Activated naive CD8-positive, alpha-beta T cell treated with anti-CD3 and anti-CD28 coated beads, Interleukin-2, amount 50 U/mL, for 24 hours (primary cell): Measurements from ENCODE around the gene RAPGEF4.
A peak's percentile ranks its signal among the peaks of the same experiment; 100 is the strongest.
"Not testable (repeated sequence)": the region's sequence is repeated elsewhere in the genome, so short reads cannot be mapped to it uniquely, and the experiment has no call there.

Source experiments
- ATAC-seq: fragments of 150-1000 bp; cut with Tn5 transposase; one replicate; pipeline ENCODE4 v1.10.0; 2021
- DNase-seq: peaks from one replicate; pipeline ENCODE4 v3.0.0; 2021
- H3K27ac Mint-ChIP-seq: one replicate; pipeline ENCODE4 v1.8.0; 2021; ENCODE audit warnings: mild to moderate bottlenecking, mixed read lengths
- H3K27me3 Mint-ChIP-seq: one replicate; pipeline ENCODE4 v1.8.0; 2021; ENCODE audit warnings: mixed read lengths
- H3K36me3 Mint-ChIP-seq: one replicate; pipeline ENCODE4 v1.8.0; 2021; ENCODE audit warnings: low read depth, mixed read lengths
- H3K4me1 Mint-ChIP-seq: one replicate; pipeline ENCODE4 v1.8.0; 2021; ENCODE audit warnings: mixed read lengths
- H3K4me3 Mint-ChIP-seq: one replicate; pipeline ENCODE4 v1.8.0; 2021; ENCODE audit warnings: mild to moderate bottlenecking, moderate library complexity, mixed read lengths
- H3K9me3 Mint-ChIP-seq: one replicate; pipeline ENCODE4 v1.8.0; 2021; ENCODE audit warnings: mixed read lengths

RAPGEF4 gene

GRCh38 chr2:173030561-173031490 lies 295.2 kb downstream of the RAPGEF4 start:
- H3K4me1 Mint-ChIP-seq, result peaks cover 4% of the 10 kb centered on the region
- H3K27ac Mint-ChIP-seq, result no peak overlapping the region
- H3K27me3 Mint-ChIP-seq, result peaks cover 7% of the 10 kb centered on the region
- H3K4me3 Mint-ChIP-seq, result no peak overlapping the region
- DNase-seq (no peak), ATAC-seq (no peak)
- H3K36me3 Mint-ChIP-seq, result no peaks in the 10 kb centered on the region
- no peaks in the 10 kb centered on the region for H3K9me3 Mint-ChIP-seq

GRCh38 chr2:173032032-173032431 lies 296.4 kb downstream of the RAPGEF4 start:
- Mint-ChIP-seq H3K27ac (no peak overlapping the region), H3K9me3 (no peaks in the 10 kb centered on the region), H3K4me1 (peaks cover 4% of the 10 kb centered on the region), H3K36me3 (no peaks in the 10 kb centered on the region), H3K4me3 (no peak overlapping the region), H3K27me3 (peaks cover 7% of the 10 kb centered on the region)
- DNase-seq (no peak), ATAC-seq (no peak)

GRCh38 chr2:173033084-173033483 lies 297.4 kb downstream of the RAPGEF4 start:
- Mint-ChIP-seq H3K27ac (no peak overlapping the region), H3K4me3 (no peak overlapping the region), H3K36me3 (no peaks in the 10 kb centered on the region), H3K27me3 (peaks cover 3% of the 10 kb centered on the region), H3K4me1 (peaks cover 4% of the 10 kb centered on the region), H3K9me3 (no peaks in the 10 kb centered on the region)
- no peak for DNase-seq
- ATAC-seq, result no peak

GRCh38 chr2:173034143-173034542 lies 298.5 kb downstream of the RAPGEF4 start:
- no peak for DNase-seq
- no peak overlapping the region for H3K4me3 Mint-ChIP-seq
- no peak for ATAC-seq
- peaks cover 4% of the 10 kb centered on the region for H3K4me1 Mint-ChIP-seq
- peak overlapping the region; percentile 16 for H3K27ac Mint-ChIP-seq
- H3K36me3 Mint-ChIP-seq, result no peaks in the 10 kb centered on the region
- H3K9me3 Mint-ChIP-seq, result no peaks in the 10 kb centered on the region
- peaks cover 3% of the 10 kb centered on the region for H3K27me3 Mint-ChIP-seq

GRCh38 chr2:173037245-173038120 lies 301.8 kb downstream of the RAPGEF4 start:
- peaks cover 3% of the 10 kb centered on the region for H3K27me3 Mint-ChIP-seq
- no peak overlapping the region for H3K27ac Mint-ChIP-seq

GRCh38 chr2:173038257-173038656 lies 302.6 kb downstream of the RAPGEF4 start:
- ATAC-seq, H3K27me3 Mint-ChIP-seq, H3K9me3 Mint-ChIP-seq, H3K4me1 Mint-ChIP-seq, H3K27ac Mint-ChIP-seq, DNase-seq, H3K36me3 Mint-ChIP-seq, H3K4me3 Mint-ChIP-seq: not testable (repeated sequence)

More at GRCh38 chr2:173037245-173038120, 301.8 kb downstream of the RAPGEF4 start:
- Mint-ChIP-seq H3K4me3 (no peak overlapping the region), H3K36me3 (no peaks in the 10 kb centered on the region), H3K4me1 (peaks cover 4% of the 10 kb centered on the region), H3K9me3 (no peaks in the 10 kb centered on the region)
- ATAC-seq (no peak), DNase-seq (no peak)

- DNase-seq (no peak), ATAC-seq (no peak)
- H3K27me3 Mint-ChIP-seq, result no peaks in the 10 kb centered on the region
- H3K27ac Mint-ChIP-seq, result no peak overlapping the region
- no peaks in the 10 kb centered on the region for H3K9me3 Mint-ChIP-seq
- H3K4me1 Mint-ChIP-seq, result no peaks in the 10 kb centered on the region
- H3K4me3 Mint-ChIP-seq, result no peak overlapping the region
- H3K36me3 Mint-ChIP-seq, result no peaks in the 10 kb centered on the region
Measured at GRCh38 chr2:173040729-173041128, 305.1 kb downstream of the RAPGEF4 start.

- H3K4me3 Mint-ChIP-seq, result no peak overlapping the region
- H3K4me1 Mint-ChIP-seq, result peaks cover 2% of the 10 kb centered on the region
- peaks cover 2% of the 10 kb centered on the region for H3K27me3 Mint-ChIP-seq
- no peaks in the 10 kb centered on the region for H3K9me3 Mint-ChIP-seq
- H3K27ac Mint-ChIP-seq, result no peak overlapping the region
- DNase-seq (no peak), ATAC-seq (no peak)
- H3K36me3 Mint-ChIP-seq, result no peaks in the 10 kb centered on the region
Measured at GRCh38 chr2:173043476-173043875, 307.8 kb downstream of the RAPGEF4 start.

GRCh38 chr2:173043897-173044519 lies 308.4 kb downstream of the RAPGEF4 start:
- no peak for DNase-seq
- peaks cover 2% of the 10 kb centered on the region for H3K27me3 Mint-ChIP-seq
- no peak overlapping the region for H3K4me3 Mint-ChIP-seq
- no peak for ATAC-seq
- peaks cover 7% of the 10 kb centered on the region for H3K4me1 Mint-ChIP-seq
- H3K36me3 Mint-ChIP-seq, result no peaks in the 10 kb centered on the region
- H3K27ac Mint-ChIP-seq, result no peak overlapping the region
- no peaks in the 10 kb centered on the region for H3K9me3 Mint-ChIP-seq

- H3K27ac Mint-ChIP-seq, result no peak overlapping the region
- DNase-seq, result no peak
- no peaks in the 10 kb centered on the region for H3K36me3 Mint-ChIP-seq
- ATAC-seq, result no peak
- H3K9me3 Mint-ChIP-seq, result no peaks in the 10 kb centered on the region
- H3K27me3 Mint-ChIP-seq, result peaks cover 2% of the 10 kb centered on the region
- no peak overlapping the region for H3K4me3 Mint-ChIP-seq
- peaks cover 14% of the 10 kb centered on the region for H3K4me1 Mint-ChIP-seq
Measured at GRCh38 chr2:173044686-173045085, 309.0 kb downstream of the RAPGEF4 start.

GRCh38 chr2:173045181-173045580 lies 309.5 kb downstream of the RAPGEF4 start:
- peaks cover 2% of the 10 kb centered on the region for H3K27me3 Mint-ChIP-seq
- H3K9me3 Mint-ChIP-seq, result no peaks in the 10 kb centered on the region
- no peak for DNase-seq
- no peak overlapping the region for H3K27ac Mint-ChIP-seq
- H3K36me3 Mint-ChIP-seq, result no peaks in the 10 kb centered on the region
- H3K4me3 Mint-ChIP-seq, result no peak overlapping the region
- H3K4me1 Mint-ChIP-seq, result peaks cover 16% of the 10 kb centered on the region
- ATAC-seq, result no peak

- H3K9me3 Mint-ChIP-seq, result no peaks in the 10 kb centered on the region
- no peak overlapping the region for H3K27ac Mint-ChIP-seq
- H3K27me3 Mint-ChIP-seq, result peaks cover 6% of the 10 kb centered on the region
- H3K36me3 Mint-ChIP-seq, result no peaks in the 10 kb centered on the region
- ATAC-seq (no peak), DNase-seq (no peak)
- H3K4me1 Mint-ChIP-seq, result peaks cover 16% of the 10 kb centered on the region
- no peak overlapping the region for H3K4me3 Mint-ChIP-seq
Measured at GRCh38 chr2:173048522-173048896, 312.9 kb downstream of the RAPGEF4 start.

GRCh38 chr2:173048897-173049661 lies 313.4 kb downstream of the RAPGEF4 start:
- Mint-ChIP-seq H3K36me3 (no peaks in the 10 kb centered on the region), H3K4me1 (peaks cover 16% of the 10 kb centered on the region), H3K27ac (peak overlapping the region; percentile 57), H3K27me3 (peaks cover 7% of the 10 kb centered on the region), H3K9me3 (no peaks in the 10 kb centered on the region), H3K4me3 (no peak overlapping the region)
- ATAC-seq, result peak; percentile 95
- peak; percentile 21 for DNase-seq

- no peak for ATAC-seq
- no peaks in the 10 kb centered on the region for H3K9me3 Mint-ChIP-seq
- no peak overlapping the region for H3K27ac Mint-ChIP-seq
- no peak overlapping the region for H3K4me3 Mint-ChIP-seq
- DNase-seq, result no peak
- no peaks in the 10 kb centered on the region for H3K36me3 Mint-ChIP-seq
- peaks cover 12% of the 10 kb centered on the region for H3K27me3 Mint-ChIP-seq
- H3K4me1 Mint-ChIP-seq, result peaks cover 16% of the 10 kb centered on the region
Measured at GRCh38 chr2:173049831-173050230, 314.2 kb downstream of the RAPGEF4 start.
